Body of pancreas (tissue), 4 donors: Measurements from ENCODE around the gene VPS9D1. TPM values are rescaled to one million over a fixed set of nuclear protein-coding genes. Genes with fewer than 3 reads are reported as not detected.

Source experiments
- ATAC-seq: fragments of 150-250 bp; one replicate; pipeline ENCODE4 v1.9.1; 2016
- DNase-seq, 4 donors: peaks; one replicate each; pipeline ENCODE4 v3.0.0-alpha.2; 2019
- H3K27ac ChIP-seq, 4 donors: fragments of 200-600 bp; sonication (generic); 1 replicate in 3 of 4; 2 replicates in 1 of 4; pipeline versions ENCODE4 v1.5.1 to v1.6.1; 2016 to 2019; ENCODE audit warnings: mild to moderate bottlenecking in 1 of 4, mixed read lengths in 1 of 4, moderate library complexity in 1 of 4
- H3K27me3 ChIP-seq, 2 donors: fragments of 200-600 bp; sonication (generic); one replicate each; pipeline ENCODE4 v1.6.0; 2016; ENCODE audit warnings: mild to moderate bottlenecking in 1 of 2
- H3K36me3 ChIP-seq, 2 donors: fragments of 200-600 bp; sonication (generic); replicated peaks in 1 of 2; 2 replicates each; pipeline ENCODE4 v1.5.1; 2016; ENCODE audit warnings: low read depth in 2 of 2; ENCODE audit not compliant: insufficient read depth in 1 of 2
- H3K4me1 ChIP-seq: fragments of 200-600 bp; sonication (generic); one replicate; pipeline ENCODE4 v1.6.0; 2016
- H3K4me3 ChIP-seq, 2 donors: fragments of 200-600 bp; sonication (generic); 1 replicate in 1 of 2; 2 replicates in 1 of 2; pipeline ENCODE4 v1.5.1; 2016 to 2019
- H3K9me3 ChIP-seq, 3 donors: fragments of 200-600 bp; sonication (generic); 1 replicate in 2 of 3; 2 replicates in 1 of 3; pipeline ENCODE4 v1.5.1; 2016
- CTCF ChIP-seq, 7 experiments: fragments of 450-650 bp in 4 of 7; fragments of 200-600 bp in 3 of 7; sonication (generic) in 3 of 7; IDR thresholded peaks; one replicate each; pipeline ENCODE4 v1.5.1; 2016 to 2019; ENCODE audit warnings: antibody characterized with exemption in 7 of 7
- POLR2A ChIP-seq, 3 donors: fragments of 450-650 bp; IDR thresholded peaks; one replicate each; pipeline ENCODE4 v1.6.1; 2016; ENCODE audit warnings: antibody characterized with exemption in 3 of 3, mild to moderate bottlenecking in 2 of 3
- WGBS, 2 donors: methylation state at CpG; one replicate each; pipeline ENCODE4 v1.1.5; 2017; 5-methylcytosine and 5-hydroxymethylcytosine counted together
- intact Hi-C: fragments of 100-400 bp; cut with DNase I; formaldehyde crosslinking; loops from one replicate; pipeline ENCODE4 v1.15.1; 2023
- total RNA-seq, 2 donors: library from RNA; depleted of rRNA; stranded (reverse); fragments of >200 nt; gene quantifications; one replicate each; pipeline ENCODE4 v1.1.0, GENCODE V29; 2016

VPS9D1 gene
- total RNA-seq, 2 donors from 2014 or later, result 3.6 to 24.7 TPM

DNA sequence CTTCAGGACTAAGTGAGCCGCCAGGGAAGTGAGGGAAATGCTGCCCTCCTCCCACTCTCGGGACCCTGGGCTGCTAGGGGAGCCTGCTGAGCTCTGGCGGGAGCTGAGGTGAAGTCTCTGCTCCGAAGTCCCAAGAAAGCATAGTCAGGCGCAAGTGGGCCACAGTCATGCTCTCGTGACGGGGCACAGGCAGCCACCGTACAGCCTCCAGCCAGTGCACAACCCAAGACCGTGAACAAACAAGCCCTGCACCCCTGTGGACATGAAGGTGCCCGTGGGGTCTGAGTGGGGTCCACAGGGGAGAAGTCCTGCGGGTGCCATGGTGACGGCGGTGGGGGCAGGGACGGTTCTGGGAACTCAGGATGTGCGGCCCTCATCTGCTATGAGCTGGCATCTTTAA lies 25.3 kb upstream of the VPS9D1 start:
- no peak overlapping the region for H3K4me3 ChIP-seq
- ATAC-seq (no peak), DNase-seq (no peak)
- H3K36me3 ChIP-seq, result no peaks in the 10 kb centered on the region
- H3K9me3 ChIP-seq, result no peaks in the 10 kb centered on the region
- 89 to 99% methylated on average over 10 to 15 of the region's 15 CpGs for WGBS, 2 donors
- no peak overlapping the region for H3K27ac ChIP-seq
- no peaks in the 10 kb centered on the region for H3K27me3 ChIP-seq
- intact Hi-C loops, result no loop called here
- H3K4me1 ChIP-seq, result no peaks in the 10 kb centered on the region
- TF ChIP-seq POLR2A (IDR thresholded peaks at IDR 0.05) (no peak), CTCF (IDR thresholded peaks at IDR 0.05) (no peak)

GRCh38 chr16:89744813-89745212 lies 24.1 kb upstream of the VPS9D1 start:
- TF ChIP-seq CTCF (IDR thresholded peaks at IDR 0.05) (no peak), POLR2A (IDR thresholded peaks at IDR 0.05) (no peak)
- H3K36me3 ChIP-seq, result no peaks in the 10 kb centered on the region
- no peaks in the 10 kb centered on the region for H3K4me1 ChIP-seq
- no peak overlapping the region for H3K27ac ChIP-seq
- no peak overlapping the region for H3K4me3 ChIP-seq
- H3K9me3 ChIP-seq, result no peaks in the 10 kb centered on the region
- WGBS, 2 donors, result 61 to 78% methylated on average over 6 to 16 of the region's 16 CpGs
- DNase-seq, result no peak
- intact Hi-C loops, result no loop called here
- H3K27me3 ChIP-seq, result no peaks in the 10 kb centered on the region
- ATAC-seq, result no peak

DNA sequence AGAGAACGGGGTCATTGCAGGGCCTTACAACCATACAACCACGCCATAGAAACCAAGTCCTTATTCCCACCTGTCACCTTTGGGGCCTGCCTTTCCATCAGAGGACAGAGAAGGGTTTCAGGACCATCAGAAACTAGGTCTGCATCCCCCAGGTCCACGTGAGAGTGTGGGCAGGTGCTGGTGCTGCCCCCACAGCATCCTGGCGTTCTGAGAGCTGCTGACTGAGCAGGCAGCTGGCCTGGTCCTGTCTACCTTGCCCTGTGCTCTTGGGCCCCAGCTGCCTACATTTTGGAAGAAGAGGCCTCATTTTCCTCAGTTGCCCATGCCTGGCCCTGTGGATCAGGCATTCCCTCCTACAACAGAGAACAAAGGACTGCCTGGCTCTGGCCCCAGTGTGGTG lies 22.2 kb upstream of the VPS9D1 start:
- no peak for ATAC-seq
- Histone ChIP-seq H3K9me3 (no peaks in the 10 kb centered on the region), H3K4me3 (no peak overlapping the region), H3K4me1 (no peaks in the 10 kb centered on the region), H3K27ac (no peak overlapping the region), H3K36me3 (peaks cover 0 to 15% of the 10 kb centered on the region in 2 donors), H3K27me3 (no peaks in the 10 kb centered on the region)
- 81 to 93% methylated on average over 4 of the region's 4 CpGs for WGBS, 2 donors
- intact Hi-C loops, result no loop called here
- no peak for TF ChIP-seq POLR2A (IDR thresholded peaks at IDR 0.05)
- TF ChIP-seq CTCF (IDR thresholded peaks at IDR 0.05), result no peak
- no peak for DNase-seq

DNA sequence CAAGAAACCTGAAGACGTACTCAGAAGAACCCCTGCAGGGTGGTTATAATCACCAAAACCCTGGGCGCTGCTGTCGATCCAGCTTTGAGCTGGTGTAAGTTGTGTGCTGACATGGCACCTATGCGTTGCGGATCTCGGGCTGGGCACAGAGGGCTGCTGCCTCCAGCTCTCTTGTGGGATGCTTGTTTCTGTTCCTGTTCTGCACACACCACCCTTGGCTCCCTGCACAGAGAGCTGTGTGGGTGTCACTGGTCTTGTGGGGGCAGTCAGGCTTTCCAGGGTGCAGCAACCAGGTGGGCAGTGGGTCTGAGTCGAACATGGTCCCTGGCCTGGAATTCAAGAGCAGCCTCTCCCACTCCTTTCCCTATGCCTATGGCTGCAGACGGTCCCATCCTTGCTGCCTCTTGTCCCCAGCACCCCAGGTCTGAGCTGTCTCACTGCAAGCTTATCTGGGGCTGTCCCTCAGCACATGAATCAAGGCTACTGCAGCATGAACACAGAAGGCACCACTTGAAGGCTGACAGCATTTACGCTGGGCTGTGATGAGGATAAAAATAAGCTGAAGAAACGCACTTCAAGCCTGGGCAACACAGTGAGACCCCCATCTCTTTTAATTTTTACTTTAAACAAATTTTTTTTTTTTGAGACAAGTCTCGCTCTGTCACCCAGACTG lies 20.8 kb upstream of the VPS9D1 start:
- H3K4me1 ChIP-seq, result no peaks in the 10 kb centered on the region

More for the DNA sequence above, 20.8 kb upstream of the VPS9D1 start:
- Histone ChIP-seq H3K27me3 (no peaks in the 10 kb centered on the region), H3K27ac (no peak overlapping the region), H3K9me3 (no peaks in the 10 kb centered on the region), H3K4me3 (no peak overlapping the region), H3K36me3 (peaks cover 3 to 23% of the 10 kb centered on the region in 2 donors)
- WGBS, 2 donors, result 81 to 91% methylated on average over 6 to 11 of the region's 11 CpGs
- TF ChIP-seq CTCF (IDR thresholded peaks at IDR 0.05) (no peak), POLR2A (IDR thresholded peaks at IDR 0.05) (no peak)
- intact Hi-C loops, result no loop called here
- ATAC-seq, result no peak
- no peak for DNase-seq
